ENCODE measurements around the gene CYP8B1.

The CYP8B1 gene

DNA sequence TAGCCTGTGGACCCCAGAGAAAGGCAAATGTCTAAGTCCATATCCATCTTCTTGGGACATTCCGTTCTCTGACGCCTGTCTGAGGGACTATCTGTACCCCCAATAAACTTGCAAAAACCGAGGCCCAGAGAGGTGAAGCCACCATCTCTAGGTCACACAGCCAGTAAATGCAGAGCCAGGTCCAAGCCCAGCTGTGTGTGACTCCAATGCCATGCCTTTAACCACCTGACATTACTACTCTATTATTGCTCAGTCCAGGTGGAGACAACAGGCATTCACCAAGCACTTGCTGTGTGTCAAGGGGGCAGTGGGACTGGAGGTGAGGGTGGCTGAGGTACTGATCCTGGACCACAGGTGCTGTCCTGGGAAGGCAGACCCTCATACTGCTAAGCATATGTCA, 25.4 kb downstream of the CYP8B1 start:
- DNase-seq = no peak

DNA sequence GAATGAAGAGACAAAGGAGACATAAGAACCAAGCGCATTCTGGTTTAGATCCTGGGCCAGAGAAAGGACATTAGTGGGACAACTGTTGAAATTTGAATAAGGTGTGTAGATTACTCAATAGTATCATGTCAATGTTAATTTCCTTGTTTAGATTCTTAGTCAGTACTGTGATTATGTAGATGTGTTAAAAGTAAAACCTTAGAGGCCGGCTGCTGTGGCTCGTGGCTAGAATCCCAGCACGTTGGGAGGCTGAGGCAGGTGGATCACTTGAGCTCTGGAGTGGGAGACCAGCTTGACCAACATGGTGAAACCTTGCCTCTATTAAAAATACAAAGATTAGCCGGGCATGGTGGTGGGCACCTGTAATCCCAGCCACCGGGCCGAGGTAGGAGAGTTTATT, 26.7 kb downstream of the CYP8B1 start:
- DNase-seq = no peak

DNA sequence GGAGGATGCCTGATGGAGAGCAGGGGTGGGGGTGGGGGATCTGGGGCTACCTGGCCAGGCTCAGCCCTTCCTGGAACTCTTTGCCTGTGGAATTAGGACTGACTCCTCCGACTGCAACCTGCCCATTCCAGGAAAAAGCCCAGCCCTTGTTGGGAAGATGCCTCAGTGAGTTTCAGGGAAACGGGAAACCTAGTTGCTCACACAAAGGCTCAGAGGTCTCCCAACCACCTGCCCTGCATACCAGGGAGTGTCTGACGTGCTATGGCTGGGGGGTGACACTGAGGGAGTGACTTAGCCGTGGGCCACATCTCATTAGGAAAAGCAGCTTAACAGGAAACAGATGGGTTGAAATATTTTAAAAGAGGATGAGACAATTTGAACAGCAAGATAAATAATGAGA, 27.9 kb downstream of the CYP8B1 start:
- DNase-seq = no peak

DNA sequence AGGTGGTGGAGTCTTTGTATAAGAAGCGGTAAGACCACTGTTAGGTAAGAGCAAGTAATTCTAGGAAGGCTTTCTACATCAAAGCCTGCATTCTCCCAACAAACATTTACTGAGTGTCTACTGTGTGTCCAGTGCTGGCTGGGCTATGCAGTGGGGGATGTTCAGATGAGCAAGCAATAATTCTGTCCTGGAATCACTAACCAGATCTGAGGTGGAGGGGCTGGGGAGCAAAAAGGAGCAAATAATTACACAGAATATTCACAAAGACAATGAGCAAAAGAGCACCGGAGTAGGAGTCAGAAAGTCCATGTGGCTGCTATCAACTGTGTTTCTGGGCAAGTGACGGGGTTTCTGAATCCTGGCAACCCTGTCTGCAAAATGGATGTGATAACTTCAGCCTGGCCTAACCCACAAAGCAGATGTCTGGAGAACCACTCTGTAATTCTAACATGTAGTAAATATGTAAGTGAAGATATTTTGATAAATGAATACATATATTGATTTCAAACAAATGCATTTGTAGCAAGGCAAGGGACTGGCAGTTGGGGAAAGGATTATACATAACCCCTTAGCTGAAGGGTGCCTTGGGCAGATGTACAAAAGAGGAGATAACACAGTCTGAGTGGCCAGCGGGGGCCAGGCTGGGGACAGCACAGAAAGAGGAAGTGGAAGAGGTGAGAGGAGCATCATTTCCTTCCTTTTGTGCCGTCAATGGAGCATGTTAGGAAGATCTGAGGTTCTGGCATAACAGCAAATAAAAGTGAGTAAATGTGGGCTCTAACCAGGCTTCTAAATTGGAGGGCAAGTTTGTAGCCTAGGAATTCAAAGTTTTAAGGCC, 28.8 kb downstream of the CYP8B1 start:
- DNase-seq = no peak

DNA sequence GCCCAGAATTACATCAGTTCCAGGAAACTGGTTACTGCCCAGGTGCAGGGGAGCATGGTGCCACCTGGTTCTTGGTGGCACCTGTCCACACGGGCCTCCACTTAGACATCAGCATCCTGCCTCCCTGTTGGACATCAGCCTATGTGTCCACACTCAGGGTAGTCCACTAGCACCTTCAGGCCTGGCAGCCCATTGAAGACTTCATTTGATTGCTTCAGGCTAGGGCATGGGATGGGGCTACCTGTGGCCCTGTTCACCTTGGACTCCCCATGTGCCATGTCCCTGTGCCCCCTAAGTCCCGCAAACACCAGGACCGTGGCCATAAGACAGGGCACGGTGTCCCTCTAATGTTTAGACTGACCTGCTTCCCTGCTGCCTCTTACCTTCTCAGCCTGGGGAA, 30.9 kb downstream of the CYP8B1 start:
- DNase-seq = no peak

DNA sequence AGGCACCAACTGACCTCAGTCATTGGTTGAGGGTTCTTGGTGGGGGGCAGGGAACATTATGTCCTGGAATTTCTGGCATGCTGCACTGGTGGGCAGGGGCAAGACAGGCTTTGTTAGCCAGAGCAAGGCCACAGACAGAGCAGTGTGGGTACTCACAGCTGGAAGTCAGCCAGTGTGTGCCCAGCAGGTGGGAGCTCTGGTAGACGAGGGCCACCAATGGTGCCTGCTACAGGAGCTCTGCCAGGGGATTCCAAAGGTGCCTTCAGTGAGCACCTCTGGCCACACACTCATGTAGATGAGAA, 31.3 kb downstream of the CYP8B1 start:
- DNase-seq = no peak

DNA sequence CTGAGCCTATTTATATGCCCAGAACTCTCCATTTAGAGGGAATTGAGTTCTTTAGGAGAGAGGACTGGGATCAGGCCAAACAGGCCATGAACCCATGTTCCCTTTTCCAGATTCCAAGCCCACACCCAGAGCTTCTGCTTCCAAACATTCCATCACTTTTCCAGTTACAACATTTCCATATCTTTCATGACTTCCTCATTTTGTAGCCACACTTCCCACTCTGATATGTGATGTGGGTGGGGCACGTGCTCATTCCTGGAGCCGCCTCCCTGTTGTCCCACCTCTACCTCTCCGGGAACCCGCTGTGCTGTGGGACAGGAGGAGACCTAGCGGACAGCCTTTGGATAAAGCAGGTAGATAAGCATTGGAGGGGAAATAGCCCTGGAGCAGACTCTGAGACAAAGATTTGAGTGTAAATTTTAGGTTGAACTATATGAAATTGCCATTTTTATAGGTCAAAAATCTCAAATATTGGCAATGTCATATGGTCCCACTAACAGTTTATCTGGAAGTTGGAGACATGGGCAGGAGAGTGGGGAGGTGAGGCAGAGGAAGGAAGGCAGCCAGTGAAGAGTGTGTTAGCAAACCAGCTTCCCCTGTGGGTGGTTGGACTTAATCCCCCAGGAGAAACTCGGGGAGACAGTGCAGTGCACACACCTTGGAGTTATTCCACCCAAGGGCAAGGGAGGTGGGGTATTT, 31.8 kb downstream of the CYP8B1 start:
- DNase-seq = no peak

DNA sequence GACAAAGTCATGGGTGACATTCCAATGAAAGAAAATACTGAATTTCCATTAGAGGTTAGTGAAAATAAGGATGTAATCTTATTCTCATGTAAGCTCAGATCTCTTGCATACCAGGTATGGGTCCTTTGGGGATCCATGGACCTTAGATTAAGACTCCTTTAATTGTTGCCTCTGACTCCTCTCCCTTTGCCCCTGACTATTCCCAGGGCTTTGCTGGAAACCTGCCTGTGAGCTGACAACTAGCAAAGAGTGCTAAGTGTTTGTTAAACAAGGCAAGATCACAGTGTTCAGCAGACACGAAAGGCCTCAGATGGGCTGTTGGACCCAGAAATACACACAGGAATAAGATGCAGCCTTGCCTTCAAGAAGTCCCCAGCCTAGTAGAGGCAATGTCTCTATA, 34.3 kb downstream of the CYP8B1 start:
- no peak for DNase-seq

DNA sequence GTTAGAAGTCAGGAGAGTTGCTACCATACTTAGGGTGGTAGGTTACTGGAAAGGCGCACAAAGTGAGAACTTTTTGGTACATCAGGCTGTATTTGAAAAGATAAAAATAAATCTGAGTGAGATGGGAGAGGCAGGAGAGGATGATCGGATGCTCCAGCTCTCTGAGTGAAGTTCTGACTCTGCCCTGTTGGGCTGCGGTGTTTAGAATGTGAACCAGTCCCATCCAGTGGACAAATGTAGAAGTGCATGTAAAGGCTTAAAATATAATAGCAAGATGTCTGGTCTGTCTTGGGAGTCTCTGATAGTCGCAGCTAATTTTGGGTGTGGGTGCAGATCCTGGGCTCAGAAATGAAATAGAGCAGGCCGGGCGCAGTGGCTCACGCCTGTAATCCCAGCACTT, 36.1 kb downstream of the CYP8B1 start:
- peak; percentile 16 for DNase-seq

DNA sequence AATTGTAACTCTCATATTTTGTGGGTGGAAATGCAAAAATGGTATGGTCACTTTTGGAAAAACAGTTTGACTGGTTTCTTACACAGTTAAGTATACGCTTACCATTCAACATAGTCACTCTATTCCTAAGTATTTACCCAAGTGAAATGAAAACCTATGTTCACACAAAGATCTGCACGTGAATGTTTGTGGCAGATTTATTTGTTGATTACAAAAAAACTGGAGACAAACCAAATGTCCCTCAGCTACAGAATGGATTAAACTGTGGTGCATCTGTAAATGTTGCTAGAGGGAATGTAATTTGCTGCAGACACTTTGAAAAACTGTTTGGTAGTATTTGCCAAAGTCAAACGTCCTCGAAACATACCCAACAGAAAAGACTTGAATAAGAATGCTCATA, 37.1 kb downstream of the CYP8B1 start:
- DNase-seq = no peak

DNA sequence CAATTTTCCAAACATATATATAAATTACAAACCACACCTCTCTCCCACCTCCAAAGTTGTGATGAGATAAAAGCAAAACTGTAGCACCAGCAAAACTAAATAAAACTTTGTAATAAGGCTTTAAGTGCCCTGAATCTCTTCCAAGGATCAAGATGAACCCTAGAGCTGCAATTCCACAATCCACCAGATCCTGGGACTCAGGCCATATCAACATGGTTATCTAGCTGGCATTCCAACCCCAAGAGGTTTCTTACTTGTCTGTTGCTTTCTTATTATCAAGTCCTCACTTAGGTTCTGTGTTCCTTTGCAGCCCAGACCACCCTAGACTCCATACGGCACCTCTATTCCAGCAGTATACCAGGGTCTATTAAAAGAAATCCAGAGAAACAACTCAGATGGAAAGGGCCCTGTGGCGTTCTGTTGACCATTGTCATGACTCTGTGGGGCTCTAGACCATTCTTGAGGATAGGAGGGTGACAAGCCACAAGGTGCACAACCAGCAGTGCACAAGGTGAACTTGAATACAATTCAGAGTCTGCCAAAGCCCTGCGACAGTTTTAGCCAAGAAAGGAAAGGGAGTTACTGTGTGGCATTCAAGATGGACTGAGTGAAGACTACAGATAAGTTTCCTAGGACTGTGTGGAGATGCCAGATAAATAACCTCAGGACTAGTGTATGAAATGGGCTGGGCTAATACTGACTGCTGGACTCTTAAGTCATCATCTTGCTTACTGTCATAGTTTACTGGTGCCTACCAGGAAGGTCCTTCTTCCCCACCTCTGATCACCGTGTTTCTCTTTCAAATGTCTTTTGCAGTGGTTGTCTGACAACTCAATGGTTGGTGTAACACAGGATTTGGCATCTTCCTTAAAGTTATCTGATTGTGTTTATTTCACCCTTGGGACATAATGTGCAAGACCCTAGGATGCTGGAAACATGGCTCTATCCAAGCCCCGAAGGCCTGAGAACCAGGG, 39.2 kb downstream of the CYP8B1 start:
- no peak for DNase-seq

DNA sequence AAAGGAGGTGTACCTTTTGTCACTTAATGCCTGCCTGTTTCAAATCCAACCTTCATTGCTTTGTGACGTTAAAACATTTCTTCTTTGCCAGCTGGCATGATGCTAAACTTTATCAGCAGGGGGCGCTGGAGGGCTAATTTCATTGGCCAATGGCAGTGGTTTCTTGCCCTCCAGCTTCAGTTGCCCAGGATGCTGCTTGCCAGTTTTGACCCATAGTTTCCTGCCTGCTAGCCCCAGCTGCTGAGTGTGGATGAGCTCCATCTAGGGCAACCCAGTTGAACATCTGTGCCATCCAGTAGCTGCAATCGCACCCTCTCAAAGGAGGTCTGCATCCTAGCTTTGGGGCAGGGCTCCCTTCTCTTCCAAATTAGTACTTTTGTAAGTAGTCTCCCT, 44.4 kb downstream of the CYP8B1 start:
- peak; percentile 73 for DNase-seq

DNA sequence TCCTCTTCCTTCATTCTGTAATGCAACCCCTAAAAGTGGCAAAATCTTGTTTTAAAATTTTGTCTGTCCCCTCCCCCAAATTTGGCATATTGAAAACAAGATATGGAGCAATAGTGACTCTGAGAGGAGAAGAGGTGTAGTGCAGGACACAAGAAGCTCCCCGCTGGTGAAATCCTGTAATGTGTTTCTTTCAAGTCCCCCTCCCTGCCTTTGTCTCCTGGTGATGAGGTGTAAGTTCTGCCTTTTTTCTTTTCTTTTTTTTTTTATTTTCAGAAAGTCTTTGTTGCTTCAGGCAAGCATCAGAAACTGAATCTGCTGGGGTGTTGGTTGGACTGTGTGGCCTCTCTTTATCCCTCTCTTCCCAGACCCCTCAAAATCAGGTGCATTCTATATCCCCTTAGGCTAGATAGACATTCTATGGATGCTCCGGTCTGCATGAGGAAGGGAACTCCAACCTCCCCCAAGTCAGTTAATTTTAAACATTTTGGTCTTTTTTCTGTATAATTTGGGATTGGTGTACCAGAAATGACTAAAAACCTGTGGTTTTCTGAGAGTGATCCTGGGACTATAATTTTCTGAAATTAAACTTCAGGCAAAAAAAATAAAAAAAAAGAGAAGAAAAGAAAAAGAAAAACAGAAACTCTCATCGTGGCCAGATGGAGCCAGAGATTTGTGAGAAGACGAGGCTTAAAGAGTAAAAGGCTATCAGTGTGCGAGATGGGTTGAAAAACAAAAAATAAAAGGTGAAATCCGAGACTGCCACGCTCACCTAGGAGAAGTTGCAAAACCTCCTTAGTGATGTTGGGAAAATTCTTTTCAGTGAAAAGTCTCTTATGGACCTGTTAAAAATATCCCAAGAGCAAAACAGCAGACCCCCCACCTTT, 45.0 kb downstream of the CYP8B1 start:
- DNase-seq = no peak

DNA sequence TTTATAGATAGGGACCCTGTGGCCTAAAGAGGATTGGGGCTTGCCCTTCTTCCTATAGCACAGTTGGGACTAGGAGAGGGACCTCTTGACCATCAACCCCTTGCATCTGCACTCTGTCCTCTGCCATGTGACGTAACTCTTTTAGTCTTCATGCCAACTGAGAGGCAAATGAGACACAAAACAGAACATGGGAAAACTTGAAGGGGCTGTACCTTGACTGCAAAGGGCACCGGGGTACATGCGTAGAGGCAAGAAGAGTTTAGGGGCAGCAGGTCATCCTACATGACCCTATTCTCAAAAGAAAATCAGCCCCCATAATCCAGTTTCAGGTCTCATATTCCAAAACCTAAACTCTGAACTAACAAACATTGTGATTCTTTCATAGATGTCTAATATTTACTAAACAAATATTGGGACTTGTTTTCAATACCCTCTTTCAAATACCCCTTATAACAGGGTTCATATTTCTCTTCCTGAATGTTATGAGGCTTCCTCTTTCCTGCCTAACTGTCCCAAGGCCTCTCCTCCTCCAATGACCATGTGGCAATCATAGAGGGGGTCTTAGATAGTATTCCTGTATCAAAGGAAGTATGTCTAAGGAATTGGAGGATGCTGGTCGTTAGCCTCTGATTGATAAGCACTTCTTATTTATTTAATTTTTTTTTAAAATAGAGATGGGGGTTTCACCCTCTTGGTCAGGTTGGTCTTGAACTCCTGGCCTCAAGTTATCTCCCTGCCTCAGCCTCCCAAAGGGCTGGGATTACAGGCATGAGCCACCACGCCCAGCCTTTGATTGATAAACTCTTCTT, 45.8 kb downstream of the CYP8B1 start:
- no peak for DNase-seq

DNA sequence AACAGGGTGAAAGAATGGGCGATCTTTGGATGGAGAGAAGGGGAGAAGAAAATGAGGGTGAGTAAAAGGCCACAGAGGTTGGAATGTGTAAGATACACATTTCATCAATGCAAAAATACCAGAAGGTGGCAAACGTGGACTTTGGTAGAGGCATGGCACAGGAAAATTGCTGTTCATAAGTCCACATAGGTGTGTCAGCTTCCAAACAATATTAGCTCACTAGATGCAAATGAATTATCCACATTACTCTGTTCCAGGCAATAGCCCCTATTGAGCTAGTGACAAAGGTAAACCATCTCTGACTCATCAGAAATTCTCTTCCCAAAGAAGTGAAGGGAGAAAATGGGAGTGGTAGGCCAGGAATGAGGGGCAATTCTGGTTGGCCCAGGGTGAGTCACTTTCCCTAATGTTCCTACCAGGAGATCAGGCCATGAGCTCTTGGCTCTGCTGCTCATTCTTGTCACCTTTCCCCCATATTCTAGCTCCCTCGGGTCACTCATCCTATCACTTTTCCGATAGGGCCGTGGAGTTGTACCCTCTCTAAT, 46.5 kb downstream of the CYP8B1 start:
- DNase-seq = no peak

DNA sequence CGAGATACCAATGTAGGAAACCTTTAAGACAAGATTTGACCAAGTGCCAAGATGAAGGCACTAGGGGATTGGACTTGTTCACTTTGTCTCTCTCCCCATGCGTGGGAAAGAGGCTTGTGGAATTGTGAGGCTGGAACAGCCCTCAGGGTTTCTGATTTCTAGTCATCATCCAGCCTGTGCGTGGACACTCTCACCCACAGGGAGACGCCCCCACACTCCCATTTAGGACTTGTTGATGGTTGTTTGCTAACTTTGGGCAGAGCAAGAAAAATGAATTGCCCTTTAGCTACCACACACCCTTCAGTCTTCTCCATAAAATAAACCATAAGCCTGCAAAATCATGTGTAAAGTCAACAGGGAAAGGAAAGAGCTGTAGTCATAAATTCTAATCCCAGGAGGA, 48.0 kb downstream of the CYP8B1 start:
- no peak for DNase-seq

DNA sequence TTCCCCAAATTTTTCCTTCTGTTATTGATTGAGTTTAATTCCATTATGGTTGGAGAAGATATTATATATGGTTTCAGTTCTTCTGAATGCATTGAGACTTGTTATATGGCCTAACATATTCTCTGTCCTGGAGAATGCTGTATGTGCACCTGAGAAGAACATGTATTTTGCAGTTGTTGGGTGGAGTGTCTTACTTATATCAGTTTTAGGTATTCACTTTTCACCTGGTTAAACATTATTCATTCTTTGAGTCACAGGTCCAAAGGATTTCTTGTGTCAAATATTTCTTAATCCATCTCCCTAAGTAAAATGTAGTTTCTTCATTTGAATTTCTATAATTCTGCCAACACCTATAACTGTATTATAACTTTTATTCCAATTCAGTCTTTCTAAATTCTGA, 48.7 kb downstream of the CYP8B1 start:
- no peak for DNase-seq

DNA sequence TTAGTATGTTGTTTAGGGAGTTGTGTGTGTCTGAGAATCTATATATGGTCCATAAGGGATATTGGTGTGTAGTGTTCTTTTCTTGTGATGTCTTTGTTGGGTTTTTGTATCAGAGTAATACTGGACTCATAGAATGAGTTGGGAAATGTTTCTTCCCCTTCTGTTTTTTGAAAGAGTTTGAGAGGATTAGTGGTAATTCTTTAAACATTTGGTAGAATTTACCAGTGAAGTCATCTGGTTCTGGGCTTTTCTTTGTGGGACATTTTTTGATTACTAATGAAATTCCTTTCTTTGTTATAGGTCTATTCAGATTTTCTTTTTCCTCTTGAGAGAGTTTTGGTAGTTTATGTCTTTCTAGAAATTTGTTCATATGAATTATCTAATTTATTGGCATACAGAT, 49.5 kb downstream of the CYP8B1 start:
- DNase-seq = no peak

DNA sequence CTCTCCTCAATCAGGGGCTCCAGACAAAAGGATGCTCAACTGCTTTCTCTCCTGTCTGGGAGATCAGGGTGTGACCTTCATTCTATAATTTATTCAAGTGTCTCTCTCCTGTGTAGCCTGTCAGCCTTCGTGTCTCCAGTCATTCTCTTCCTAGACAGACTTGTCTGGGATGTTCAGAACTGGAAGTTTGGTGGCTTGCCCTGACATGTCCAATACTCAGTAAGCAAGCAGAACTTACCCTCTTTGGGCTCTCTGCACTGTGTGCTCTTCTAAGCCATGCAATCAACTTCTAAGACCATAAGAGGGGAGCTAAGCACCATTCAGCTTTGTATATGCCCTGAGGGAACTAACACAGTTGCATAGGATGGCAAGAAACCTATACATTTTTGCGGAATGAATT, 52.3 kb downstream of the CYP8B1 start:
- DNase-seq = no peak

DNA sequence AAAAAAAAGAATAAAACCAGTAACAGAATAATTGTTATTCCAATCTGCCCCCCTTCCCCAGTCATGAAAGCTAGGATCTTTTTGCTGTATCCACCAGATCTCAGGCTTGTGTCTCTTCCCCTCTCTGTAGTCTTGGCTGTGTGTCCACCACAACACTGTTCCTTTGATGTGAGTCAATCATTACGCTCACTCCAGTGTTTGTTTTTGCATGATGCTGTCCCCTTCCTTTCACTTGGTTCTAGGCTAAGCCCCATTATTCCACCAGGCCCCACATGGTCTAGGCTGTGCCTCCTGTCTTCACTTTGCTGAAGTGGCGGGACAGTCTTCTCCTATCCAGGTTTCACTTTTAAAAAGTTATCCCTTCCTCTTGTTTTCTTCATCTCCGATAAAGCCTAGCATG, 52.9 kb downstream of the CYP8B1 start:
- no peak for DNase-seq
